Thoracic aorta (tissue), 2 donors: Measurements from ENCODE around the gene EPHA10. TPM values are rescaled to one million over a fixed set of nuclear protein-coding genes. Genes with fewer than 3 reads are reported as not detected.

Experiments
- ATAC-seq: fragments of 150-250 bp; one replicate; pipeline ENCODE4 v1.8.0; 2017; ENCODE audit warnings: low read depth; ENCODE audit not compliant: insufficient number of reproducible peaks, low FRiP score
- DNase-seq: peaks from one replicate; pipeline ENCODE4 v3.0.0-alpha.2; 2020; ENCODE audit warnings: low spot score
- H3K27ac ChIP-seq, 2 donors: fragments of 200-600 bp; sonication (generic); 1 replicate in 1 of 2; 2 replicates in 1 of 2; pipeline ENCODE4 v1.5.1; 2016; ENCODE audit warnings: mild to moderate bottlenecking in 2 of 2, moderate library complexity in 2 of 2
- H3K27me3 ChIP-seq: fragments of 200-600 bp; sonication (generic); replicated peaks from 2 replicates; pipeline ENCODE4 v1.6.0; 2016; ENCODE audit warnings: mild to moderate bottlenecking; ENCODE audit not compliant: insufficient read depth
- H3K36me3 ChIP-seq: fragments of 200-600 bp; sonication (generic); one replicate; pipeline ENCODE4 v1.5.1; 2016
- H3K4me1 ChIP-seq, 2 donors: fragments of 200-600 bp; sonication (generic); 1 replicate in 1 of 2; 2 replicates in 1 of 2; pipeline versions ENCODE4 v1.5.1 to v1.6.0; 2016; ENCODE audit warnings: low read depth in 2 of 2, mild to moderate bottlenecking in 1 of 2; ENCODE audit not compliant: control insufficient read depth in 1 of 2
- H3K4me3 ChIP-seq: fragments of 200-600 bp; sonication (generic); 2 replicates; pipeline ENCODE4 v1.5.1; 2016; ENCODE audit warnings: mild to moderate bottlenecking
- H3K9me3 ChIP-seq: fragments of 200-600 bp; sonication (generic); 2 replicates; pipeline ENCODE4 v1.5.1; 2016
- CTCF ChIP-seq: fragments of 200-600 bp; sonication (generic); IDR thresholded peaks from one replicate; pipeline ENCODE4 v1.5.1; 2019; ENCODE audit warnings: antibody characterized with exemption
- total RNA-seq, 2 donors: library from RNA; depleted of rRNA; stranded (reverse); fragments of >200 nt; gene quantifications; one replicate each; pipeline versions ENCODE4 v1.1.0 to v1.2.3, GENCODE V29; 2016

EPHA10 gene
- total RNA-seq, 2 donors from 2014 or later, result not detected

- Histone ChIP-seq H3K4me1 (peaks cover 8 to 16% of the 10 kb centered on the region in 2 donors), H3K27ac (no peak overlapping the region), H3K4me3 (no peak overlapping the region), H3K9me3 (no peaks in the 10 kb centered on the region), H3K27me3 (no peaks in the 10 kb centered on the region), H3K36me3 (peaks cover 13% of the 10 kb centered on the region)
- DNase-seq, result no peak
- no peak for ATAC-seq
- no peak for TF ChIP-seq CTCF
These were observed 32.9 kb upstream of the EPHA10 start for GRCh38 chr1:37797750-37798345.

GRCh38 chr1:37795340-37796125 lies 30.6 kb upstream of the EPHA10 start:
- peaks cover 2% of the 10 kb centered on the region for H3K36me3 ChIP-seq
- H3K27ac ChIP-seq, result no peak overlapping the region
- no peak for TF ChIP-seq CTCF
- ATAC-seq (no peak), DNase-seq (no peak)
- H3K9me3 ChIP-seq, result no peaks in the 10 kb centered on the region
- peaks cover 8 to 16% of the 10 kb centered on the region in 2 donors for H3K4me1 ChIP-seq
- no peaks in the 10 kb centered on the region for H3K27me3 ChIP-seq
- H3K4me3 ChIP-seq, result peak overlapping the region; percentile 78

- no peak for TF ChIP-seq CTCF
- H3K27me3 ChIP-seq, result no peaks in the 10 kb centered on the region
- H3K36me3 ChIP-seq, result no peaks in the 10 kb centered on the region
- H3K9me3 ChIP-seq, result no peaks in the 10 kb centered on the region
- peak overlapping the region; percentile 78 for H3K4me3 ChIP-seq
- peaks cover 8 to 16% of the 10 kb centered on the region in 2 donors for H3K4me1 ChIP-seq
- DNase-seq, result no peak
- no peak overlapping the region for H3K27ac ChIP-seq
- no peak for ATAC-seq
These were observed 29.7 kb upstream of the EPHA10 start for GRCh38 chr1:37794372-37795339.

- Histone ChIP-seq H3K27me3 (no peaks in the 10 kb centered on the region), H3K4me1 (peaks cover 8 to 16% of the 10 kb centered on the region in 2 donors), H3K4me3 (peak within 1 kb of the TSS; percentile 78), H3K9me3 (no peaks in the 10 kb centered on the region), H3K27ac (no peak within 1 kb of the TSS), H3K36me3 (no peaks in the 10 kb centered on the region)
- DNase-seq (no peak), ATAC-seq (no peak)
- TF ChIP-seq CTCF, result no peak
These were observed 29.0 kb upstream of the EPHA10 start, which contains the start of gene MANEAL for GRCh38 chr1:37793773-37794371. MANEAL (plus strand) TSS chr1:37793847; CDS start chr1:37794183, 336 bp downstream.
